Right lobe of liver (tissue), 4 donors: Measurements from ENCODE around the gene SLC2A4RG.

Source experiments
- CTCF ChIP-seq, 4 donors: fragments of 200-600 bp in 3 of 4; fragments of 450-650 bp in 1 of 4; IDR thresholded peaks; one replicate each; pipeline versions ENCODE4 v1.5.1 to v1.8.0; 2016 to 2022; ENCODE audit warnings: antibody characterized with exemption in 4 of 4, mild to moderate bottlenecking in 2 of 4
- POLR2A ChIP-seq: fragments of 450-650 bp; IDR thresholded peaks from one replicate; pipeline ENCODE4 v1.6.1; 2017; ENCODE audit warnings: antibody characterized with exemption, mild to moderate bottlenecking
- donor health status: DM: no; HTN: no; CAD: no.
- donor health status: DM: no; HTN: no; CAD: no.
- donor health status: DM: no; HTN: yes; CAD: no.

- no peak for TF ChIP-seq CTCF (IDR thresholded peaks at IDR 0.05)
- no peak for TF ChIP-seq POLR2A
These were observed 7.3 kb downstream of the SLC2A4RG start for GRCh38 chr20:63746751-63747315.
